GM19328 (cell line): Measurements from ENCODE around the gene RIMKLA.
A peak's percentile ranks its signal among the peaks of the same experiment; 100 is the strongest.

Experiments used
- ATAC-seq: cut with Tn5 transposase; IDR thresholded peaks from one replicate; pipeline ENCODE4 v1.9.1; 2021; ENCODE audit warnings: mild to moderate bottlenecking, moderate library complexity; ENCODE audit not compliant: unreplicated experiment

The RIMKLA gene

DNA sequence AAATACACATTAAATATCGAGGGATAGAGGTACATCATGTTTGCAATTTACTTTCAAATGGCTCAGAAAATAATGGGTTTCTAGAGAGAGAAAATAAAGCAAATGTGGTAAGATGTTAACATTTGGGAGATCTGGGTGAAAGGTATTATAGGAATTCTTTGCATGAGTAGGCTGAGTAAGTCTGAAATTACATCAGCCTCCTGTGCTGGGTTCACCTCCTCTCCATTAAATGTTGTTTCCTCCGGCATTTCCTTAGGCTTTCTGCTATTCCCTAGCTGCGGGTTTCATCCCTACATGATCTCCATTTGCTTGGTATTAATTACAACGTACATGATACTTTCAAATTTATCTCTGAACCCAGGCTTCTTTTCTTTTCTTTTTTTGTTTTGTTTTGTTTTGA lies 43.6 kb downstream of the RIMKLA start:
- no peak for ATAC-seq

DNA sequence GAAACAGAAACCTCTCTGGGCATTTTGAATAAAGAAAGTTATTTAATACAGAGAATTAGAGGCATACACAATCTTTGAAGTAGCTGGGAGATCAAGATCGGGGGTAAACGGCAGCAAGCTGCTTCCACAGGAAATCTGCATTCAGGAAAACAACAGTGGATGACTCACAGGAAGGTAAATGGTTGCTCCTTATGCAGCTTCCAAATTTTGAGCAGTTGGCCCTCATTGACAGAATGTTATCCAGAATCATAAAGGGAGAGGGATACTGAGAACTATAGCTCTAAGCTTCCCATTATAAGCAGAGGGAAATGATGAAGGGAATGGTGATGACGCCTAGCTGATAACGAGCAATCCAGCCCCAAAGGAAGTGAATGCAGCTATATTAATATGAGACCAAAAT lies 46.6 kb downstream of the RIMKLA start:
- no peak for ATAC-seq

DNA sequence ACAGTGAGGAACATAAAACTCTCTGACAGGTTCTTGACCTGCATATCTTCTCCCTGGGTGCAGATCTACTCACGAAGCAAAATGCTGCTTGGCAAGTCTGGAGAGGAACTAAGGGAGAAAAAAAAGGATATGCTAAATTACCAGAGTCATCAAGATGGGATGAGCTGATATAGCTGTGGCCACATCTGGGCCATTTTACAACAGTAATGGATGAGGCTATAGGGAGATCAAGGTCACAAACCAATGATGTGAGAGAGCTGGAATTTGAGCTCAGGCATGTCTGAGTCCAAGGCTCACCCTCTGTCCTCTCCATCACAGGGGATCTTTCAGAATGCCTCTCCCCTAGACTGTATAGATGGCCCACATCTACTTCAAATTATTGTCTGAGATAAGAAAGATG lies 49.0 kb downstream of the RIMKLA start:
- ATAC-seq: no peak

DNA sequence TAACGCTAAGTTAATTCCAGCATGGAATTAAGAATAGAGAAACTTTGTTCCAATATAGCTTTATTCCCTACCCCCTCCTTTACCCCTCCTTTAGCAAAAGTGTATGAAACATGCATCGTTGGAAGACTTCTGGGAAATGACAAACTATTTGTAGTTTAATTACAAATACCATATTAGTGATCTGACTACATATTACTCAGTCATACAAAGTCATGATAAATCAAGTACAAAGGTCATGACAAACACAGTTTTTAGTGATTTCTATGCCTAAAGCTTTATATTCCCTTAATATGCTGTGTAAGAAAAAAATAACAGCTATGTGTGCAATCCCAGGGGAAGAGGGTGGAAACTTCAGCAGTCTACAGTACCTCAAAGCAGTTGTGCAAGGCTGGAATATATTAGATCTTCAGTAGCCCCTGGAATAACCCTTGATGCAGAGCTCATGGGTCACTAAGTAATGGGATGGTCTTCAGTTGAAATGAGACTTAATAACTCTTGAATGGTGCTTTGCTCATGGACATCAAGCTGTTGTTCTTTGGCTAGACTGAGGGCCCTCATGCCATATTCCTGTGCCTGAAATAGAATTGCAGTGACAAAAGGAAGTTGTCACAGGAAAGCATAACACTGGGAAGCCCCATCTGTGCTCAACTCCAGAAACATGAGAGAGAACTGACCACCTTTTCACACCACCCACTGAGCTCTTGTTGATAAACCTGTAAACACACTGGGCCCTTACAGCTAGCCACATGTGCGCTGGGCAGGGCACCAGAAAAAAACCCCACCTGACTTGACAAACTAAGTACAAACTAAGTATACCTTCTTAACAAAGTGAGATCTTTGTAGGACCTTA lies 49.9 kb downstream of the RIMKLA start:
- ATAC-seq: no peak

DNA sequence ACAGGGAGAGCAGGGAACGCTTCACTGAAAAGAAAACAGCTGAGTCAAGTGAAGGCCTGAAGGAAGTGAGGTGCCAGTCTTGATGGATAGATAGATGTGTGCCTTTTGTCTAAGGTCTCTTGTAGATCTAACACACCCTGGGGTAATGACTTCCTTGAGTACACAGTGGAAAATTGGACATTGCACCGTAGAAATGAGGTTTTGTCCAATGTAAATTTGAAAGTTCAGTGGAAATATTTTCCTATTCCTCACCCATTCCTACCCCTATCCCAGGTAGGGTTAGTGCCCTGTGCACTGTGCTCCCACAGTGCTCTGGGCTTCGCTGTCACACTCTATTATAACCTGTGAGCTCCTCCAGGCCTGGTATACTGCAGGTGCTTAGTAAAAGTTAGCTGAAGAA lies 50.9 kb downstream of the RIMKLA start:
- ATAC-seq: no peak

DNA sequence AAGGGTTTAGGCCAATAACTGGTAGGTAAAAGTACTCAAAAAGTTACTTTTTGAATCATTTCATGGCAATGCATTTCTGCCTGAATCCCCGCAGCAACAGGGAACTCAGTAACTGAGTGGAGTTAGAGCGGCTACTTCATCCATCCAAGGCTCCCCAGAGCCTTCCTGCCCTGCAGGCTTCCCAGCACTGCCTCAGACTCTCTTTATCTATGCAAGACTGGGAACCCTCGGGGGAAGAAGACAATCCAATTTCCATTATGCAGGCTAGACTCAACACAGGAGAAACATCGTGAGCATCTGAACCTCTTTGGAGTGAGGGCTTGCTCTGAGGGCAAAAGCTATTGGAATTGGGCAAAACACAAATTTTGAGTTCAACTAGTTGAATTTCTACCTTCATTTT lies 52.1 kb downstream of the RIMKLA start:
- no peak for ATAC-seq

DNA sequence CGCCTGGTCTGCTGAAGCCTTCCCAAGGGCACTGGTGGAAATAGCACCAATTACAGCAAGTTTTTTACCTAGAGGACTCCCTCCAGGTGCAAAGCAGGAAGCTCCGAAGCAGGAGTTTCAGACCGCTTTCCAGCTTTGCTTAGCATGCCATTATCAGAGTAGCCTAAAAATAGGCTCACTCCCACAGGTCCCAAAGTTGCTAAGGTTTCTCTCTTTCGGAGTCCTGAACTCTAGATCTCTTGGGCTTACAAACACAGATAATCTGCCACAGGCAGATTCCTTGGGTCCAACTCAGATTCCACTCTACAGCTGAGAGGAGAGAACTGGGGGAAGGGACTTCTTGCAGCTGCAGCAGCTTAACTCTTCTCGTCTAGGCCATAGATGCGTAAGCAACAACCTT lies 52.8 kb downstream of the RIMKLA start:
- ATAC-seq: no peak

DNA sequence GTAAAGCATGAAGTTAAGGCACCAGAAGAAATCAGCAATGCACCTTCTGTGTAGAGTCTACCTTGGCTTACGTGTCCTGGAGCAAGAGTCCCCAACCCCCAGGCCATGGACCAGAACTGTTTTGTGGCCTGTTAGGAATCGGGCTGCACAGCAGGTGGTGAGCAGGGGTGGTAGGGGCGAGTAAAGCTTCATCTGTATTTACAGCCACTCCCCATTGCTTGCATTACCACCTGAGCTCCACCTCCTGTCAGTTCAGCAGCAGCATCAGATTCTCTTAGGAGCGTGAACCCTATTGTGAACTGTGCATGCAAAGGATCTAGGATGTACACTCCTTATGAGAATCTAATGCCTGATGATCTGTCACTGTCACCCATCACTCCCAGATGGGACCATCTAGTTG lies 53.7 kb downstream of the RIMKLA start:
- ATAC-seq: no peak

DNA sequence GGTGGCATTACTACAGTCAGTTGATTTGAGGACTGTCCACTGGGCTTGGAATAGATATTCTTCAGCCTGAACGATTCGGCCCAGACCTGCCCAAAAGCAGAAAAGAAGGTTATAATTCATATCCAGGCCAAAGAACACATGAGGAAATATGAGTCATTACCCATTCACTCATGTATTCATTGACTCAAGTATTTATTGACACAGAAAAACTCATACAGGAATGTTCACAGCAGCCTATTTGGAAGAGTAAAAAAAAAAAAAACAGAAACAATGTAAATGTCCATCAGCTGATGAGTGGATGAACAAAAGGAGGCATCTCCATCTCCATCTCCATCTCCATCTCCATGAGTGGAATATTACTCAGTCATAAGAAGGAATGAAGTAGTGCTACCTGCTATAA lies 59.3 kb downstream of the RIMKLA start:
- ATAC-seq: no peak

DNA sequence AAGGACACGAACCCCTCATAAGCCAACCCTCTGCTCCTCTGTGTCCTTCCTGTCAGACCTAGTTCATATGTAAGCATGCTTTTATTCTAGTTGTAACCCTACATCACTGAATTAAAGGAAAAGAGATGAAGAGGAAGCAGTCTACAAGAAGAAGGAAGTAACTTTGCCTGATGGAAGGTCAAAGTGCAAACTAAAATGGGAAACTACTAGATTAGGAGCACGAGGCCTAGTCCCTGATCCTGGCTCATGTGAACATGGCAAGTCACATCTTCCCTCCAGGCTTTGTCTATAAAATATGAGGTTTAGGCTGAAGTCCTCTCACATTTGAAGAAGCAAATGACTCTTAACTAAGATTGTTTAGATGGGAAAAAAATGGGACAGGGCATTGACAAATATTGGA lies 62.1 kb downstream of the RIMKLA start:
- ATAC-seq: no peak

DNA sequence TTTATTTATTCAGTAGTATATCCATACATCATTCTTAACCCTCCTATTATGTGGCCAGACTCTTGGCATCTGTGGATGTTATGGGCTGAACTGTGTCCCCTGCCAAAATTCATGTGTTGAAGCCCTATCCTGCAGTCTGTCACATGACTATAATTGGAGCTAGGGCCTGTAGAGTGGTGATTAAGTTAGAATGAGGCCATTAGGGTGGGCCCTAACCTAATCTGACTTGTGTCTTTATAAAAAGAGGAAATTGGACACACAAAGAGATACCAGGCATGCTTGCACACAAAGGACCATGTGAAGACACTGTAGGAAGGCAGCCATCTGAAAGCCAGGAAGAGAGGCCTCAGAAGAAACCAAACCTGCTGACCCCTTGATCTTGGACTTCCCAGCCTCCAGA lies 68.7 kb downstream of the RIMKLA start:
- no peak for ATAC-seq

DNA sequence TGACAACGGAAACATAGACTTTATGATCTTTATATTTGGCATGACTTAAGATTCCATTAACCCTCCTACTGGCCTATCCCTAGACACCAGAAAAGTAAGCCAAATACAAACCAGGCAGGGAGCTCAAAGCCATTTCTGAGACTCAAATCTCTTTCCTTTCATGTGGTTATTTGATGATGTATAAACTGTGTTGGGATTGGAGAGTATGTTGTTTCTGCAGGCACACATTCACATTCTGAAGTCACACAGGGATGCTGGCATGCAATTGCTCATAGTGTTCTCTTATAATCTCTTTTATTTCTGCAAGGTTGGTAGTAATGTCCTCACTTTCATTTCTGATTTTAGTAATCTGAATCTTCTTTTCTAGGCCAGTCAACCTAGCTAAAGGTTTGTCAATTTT lies 69.5 kb downstream of the RIMKLA start:
- ATAC-seq: no peak

DNA sequence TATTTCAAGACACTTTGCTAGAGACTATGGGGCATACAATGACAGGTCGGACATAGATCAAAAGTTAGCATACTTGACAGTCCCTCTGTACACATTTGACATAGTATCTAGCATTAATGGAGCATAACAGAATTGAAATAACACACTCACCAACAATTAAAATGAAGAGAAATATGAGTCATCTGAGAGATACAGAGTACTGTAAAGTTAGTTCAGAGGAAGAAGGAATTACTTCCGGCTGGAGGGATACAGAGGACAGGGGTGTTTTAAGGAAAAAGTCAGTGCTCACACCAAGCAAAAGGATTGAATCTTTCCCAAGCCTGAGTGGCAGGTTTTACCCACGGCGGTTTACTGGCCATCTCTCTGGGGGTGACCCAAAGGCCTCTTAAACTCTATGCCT lies 72.8 kb downstream of the RIMKLA start:
- no peak for ATAC-seq

DNA sequence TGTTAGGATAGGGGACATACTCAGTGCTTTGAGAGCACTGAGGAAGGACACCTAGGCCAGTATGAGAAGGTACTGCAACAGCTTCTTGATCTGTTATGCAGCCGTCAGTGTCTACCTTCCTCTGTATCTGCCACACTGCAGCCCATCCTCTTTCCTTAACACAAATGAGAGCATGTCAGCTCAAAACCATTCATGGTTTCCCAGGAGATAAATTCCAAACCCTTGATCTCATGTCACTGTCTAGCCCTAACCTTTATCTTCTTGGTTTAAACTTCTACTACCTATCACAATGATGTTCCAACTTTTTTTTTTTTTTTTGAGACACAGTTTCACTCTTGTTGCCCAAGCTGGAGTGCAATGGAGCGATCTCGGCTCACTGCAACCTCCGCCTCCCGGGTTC lies 73.8 kb downstream of the RIMKLA start:
- ATAC-seq: no peak

DNA sequence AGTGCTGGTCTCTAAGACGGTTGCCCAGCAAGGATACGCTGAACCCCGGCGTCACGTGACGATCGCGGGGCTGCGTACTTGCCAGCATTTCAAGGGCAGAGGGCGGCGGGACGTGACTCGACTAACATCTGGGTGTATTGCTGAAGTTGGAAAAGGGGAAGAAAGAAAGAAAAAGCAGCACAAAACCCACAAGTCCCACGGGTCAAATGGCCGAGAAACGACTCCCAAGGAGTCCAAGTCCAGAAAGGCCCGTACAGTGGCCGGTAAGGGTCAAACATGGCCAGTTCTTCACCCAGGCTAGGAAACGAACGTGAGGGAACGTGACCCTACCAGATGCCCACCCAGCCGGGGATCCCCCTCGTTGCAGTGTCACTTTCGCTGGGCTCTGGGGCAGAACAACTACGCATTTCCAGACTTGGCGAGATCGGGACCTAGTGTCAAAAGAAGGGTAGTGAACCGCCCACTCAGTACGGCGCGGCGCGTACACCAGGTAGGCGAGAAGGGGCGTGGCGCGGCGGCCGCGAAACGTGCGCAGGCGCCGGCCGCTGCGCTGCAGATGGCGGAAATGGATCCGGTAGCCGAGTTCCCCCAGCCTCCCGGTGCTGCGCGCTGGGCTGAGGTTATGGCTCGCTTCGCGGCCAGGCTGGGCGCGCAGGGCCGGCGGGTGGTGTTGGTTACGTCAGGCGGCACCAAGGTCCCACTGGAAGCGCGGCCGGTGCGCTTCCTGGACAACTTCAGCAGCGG lies 75.6 kb downstream of the RIMKLA start, which contains the start of the genes PPCS and ZMYND12:
PPCS (plus strand) TSS at position 534 of the 744 bp plus-strand sequence; CDS start at position 557, 23 bp downstream.
ZMYND12 (minus strand) TSS at position 13 of the 744 bp plus-strand sequence. CDS start 25 bp downstream, outside the sequence.
- ATAC-seq: peak; percentile 76

DNA sequence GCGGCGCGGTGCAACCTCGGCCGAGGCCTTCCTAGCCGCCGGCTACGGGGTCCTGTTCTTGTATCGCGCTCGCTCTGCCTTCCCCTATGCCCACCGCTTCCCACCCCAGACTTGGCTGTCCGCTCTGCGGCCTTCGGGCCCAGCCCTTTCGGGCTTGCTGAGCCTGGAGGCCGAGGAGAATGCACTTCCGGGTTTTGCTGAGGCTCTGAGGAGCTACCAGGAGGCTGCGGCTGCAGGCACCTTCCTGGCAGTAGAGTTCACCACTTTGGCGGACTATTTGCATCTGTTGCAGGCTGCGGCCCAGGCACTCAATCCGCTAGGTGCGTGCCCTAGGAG lies 76.1 kb downstream of the RIMKLA start:
- peak; percentile 43 for ATAC-seq

DNA sequence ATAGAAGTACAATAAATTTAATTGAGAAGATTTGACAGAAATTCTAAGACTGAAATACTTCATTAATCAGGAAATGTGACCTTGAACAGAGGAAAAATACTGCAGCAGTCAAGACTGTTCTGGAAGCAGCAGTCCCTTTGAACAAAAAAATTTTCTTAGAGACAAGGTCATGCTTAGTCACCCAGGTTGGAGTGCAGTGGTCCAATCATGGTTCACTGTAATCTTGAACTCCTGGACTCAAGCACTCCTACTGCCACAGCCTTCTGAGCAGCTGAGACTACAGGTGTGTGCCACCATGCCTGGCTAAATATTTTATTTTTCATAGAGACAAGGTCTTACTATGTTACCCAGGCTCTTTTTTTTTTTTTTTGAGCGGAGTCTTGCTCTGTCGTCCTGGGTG lies 80.6 kb downstream of the RIMKLA start:
- ATAC-seq: no peak

DNA sequence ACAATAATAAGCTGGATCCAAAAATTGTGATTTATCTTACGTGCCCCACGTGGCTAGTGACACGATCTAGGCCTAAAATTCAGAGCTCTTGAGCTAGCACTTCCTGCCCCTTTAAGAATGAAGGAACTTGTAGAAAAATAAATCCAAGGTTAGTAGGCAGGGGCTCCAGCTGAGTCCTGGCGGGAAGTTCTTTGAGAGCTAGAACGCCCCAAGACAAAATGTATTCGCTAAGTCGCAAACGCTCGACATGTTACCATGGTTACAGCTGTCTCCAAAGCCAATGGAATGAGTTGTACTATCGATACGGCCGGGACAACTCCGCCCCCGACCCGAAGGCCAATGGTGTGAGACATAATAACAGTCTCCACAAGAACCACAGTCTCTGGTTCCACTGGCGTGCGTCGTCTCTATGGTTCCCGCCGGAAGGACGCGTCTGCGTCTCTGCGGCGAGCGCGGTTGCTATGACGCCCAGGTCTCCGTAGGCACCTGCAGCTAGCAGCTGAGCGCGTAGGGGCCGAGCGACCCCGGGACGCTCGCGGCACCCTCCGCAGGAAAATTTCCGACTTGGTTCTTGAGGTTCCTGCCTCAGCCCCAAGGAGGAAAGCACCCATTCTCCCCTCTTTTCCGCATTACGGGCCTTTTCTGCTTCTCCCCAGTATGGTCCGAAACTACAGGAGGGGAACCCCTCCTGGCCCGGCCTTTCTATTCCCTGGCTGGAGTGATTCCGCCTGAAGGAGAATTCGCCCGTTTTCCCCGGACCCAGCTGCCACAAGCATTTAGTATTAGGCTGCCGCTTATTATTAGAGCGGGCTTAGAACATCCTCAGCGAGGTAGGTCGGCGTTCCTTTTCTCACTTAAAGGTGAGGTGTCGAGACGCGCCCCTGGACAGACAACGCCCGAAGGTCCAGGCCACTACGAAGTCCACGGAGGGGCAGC lies 82.5 kb downstream of the RIMKLA start, which contains the start of gene CCDC30:
CCDC30 (plus strand) TSS at position 459 of the 936 bp plus-strand sequence. CDS start 17,266 bp downstream, outside the sequence.
- ATAC-seq: peak; percentile 99

DNA sequence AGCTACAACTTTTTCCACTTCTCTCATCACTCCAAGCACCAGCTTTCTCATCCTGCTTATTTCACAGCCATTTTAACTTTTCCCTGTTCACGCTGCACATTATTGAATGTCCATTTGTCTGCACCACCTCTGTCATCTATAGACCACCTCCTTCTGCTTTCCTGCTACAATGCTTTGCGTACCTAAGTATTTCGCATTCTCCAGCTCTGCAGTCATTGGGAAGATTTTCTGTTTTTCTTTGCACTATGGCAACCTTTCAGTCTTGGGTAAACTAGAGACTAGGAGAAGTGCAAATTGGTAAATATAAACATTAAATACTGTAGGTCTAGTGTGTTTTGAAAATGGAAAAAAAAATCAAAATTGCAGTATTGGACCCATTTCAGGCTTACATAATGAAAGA lies 83.3 kb downstream of the RIMKLA start:
- no peak for ATAC-seq

DNA sequence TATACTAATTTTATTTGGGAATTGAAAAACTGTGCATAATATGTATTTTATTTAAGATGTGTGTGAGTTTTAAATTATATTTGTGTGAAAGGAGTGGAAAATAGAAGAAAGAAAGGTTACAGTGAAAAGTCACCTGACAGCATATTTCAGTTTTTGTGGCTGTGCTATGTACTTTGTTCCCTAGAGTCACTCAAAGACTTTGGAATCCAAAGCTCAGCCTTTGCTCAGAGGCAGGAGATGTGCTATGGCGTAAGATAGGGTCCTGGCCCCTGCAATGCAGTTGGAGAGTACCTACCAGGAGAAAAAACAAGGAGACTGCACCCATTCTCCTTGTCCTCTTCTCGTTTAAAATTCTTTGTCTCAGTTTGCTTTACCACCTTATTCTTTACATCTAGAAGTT lies 85.4 kb downstream of the RIMKLA start:
- no peak for ATAC-seq

DNA sequence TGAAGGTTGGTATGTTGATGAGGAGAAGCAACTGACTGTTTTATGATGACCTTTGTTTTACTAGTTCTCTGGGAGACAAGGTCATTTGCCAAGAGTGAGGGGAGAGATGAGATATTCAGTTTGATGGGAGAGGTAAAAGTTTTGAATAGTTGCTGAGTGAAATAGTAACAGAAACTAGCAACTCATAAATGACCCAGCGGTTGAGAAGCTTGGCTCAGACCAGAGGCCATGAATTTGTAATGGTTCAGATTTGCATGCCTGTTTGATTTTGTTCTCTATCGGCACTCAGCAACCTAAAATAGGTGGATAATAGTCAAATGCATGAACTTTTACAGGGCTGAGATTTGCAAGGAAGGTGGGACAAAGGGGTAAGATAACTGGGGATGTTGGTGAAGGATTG lies 89.1 kb downstream of the RIMKLA start:
- ATAC-seq: no peak
